Astrocyte (in vitro differentiated cells and primary cell): ENCODE results near the gene NCOA3. TPM values are rescaled to one million over a fixed set of nuclear protein-coding genes. Genes with fewer than 3 reads are reported as not detected.

Source experiments
- DNase-seq: peaks from one replicate; pipeline ENCODE4 v3.0.0-alpha.2; 2010; ENCODE audit warnings: low read depth
- FAIRE-seq: peaks from 2 replicates; lab custom pipeline; 2011; peaks lifted over from hg19 to GRCh38; lab: Jason Lieb, UNC
- H2AFZ ChIP-seq: 2 replicates; pipeline ENCODE4 v1.6.0; 2012; ENCODE audit warnings: low read depth, low read length, inconsistent platforms
- H3K27ac ChIP-seq: 2 replicates; pipeline ENCODE4 v1.5.1; 2011; ENCODE audit warnings: low read depth, low read length, inconsistent platforms
- H3K27me3 ChIP-seq: 2 replicates; pipeline ENCODE4 v1.6.0; 2011; ENCODE audit warnings: low read length, inconsistent platforms; ENCODE audit not compliant: insufficient read depth
- H3K36me3 ChIP-seq: 2 replicates; pipeline ENCODE4 v1.5.1; 2011; ENCODE audit warnings: low read length, inconsistent platforms; ENCODE audit not compliant: insufficient read depth
- H3K4me1 ChIP-seq: 2 replicates; pipeline ENCODE4 v1.5.1; 2011; ENCODE audit warnings: low read length, inconsistent platforms; ENCODE audit not compliant: insufficient read depth
- H3K4me2 ChIP-seq: 2 replicates; pipeline ENCODE4 v1.6.0; 2012; ENCODE audit warnings: low read length, inconsistent platforms
- H3K4me3 ChIP-seq: 2 replicates; pipeline ENCODE4 v1.5.1; 2011; ENCODE audit warnings: low read depth, mild to moderate bottlenecking, low read length, inconsistent platforms; ENCODE audit not compliant: insufficient read depth
- H3K79me2 ChIP-seq: 2 replicates; pipeline ENCODE4 v1.6.0; 2012; ENCODE audit warnings: mild to moderate bottlenecking, low read length, inconsistent platforms; ENCODE audit not compliant: insufficient read depth
- H3K9ac ChIP-seq: 2 replicates; pipeline ENCODE4 v1.6.0; 2012; ENCODE audit warnings: mild to moderate bottlenecking, low read length, inconsistent platforms
- H3K9me3 ChIP-seq: 2 replicates; pipeline ENCODE4 v1.5.1; 2012; ENCODE audit warnings: low read depth, mild to moderate bottlenecking, low read length, inconsistent platforms; ENCODE audit not compliant: insufficient read depth
- H4K20me1 ChIP-seq: 2 replicates; pipeline ENCODE4 v1.6.0; 2012; ENCODE audit warnings: low read length, inconsistent platforms; ENCODE audit not compliant: insufficient read depth
- H3K27ac Mint-ChIP-seq: one replicate; pipeline ENCODE4 v1.8.0; 2021; ENCODE audit warnings: mild to moderate bottlenecking, mixed read lengths; ENCODE audit not compliant: unreplicated experiment
- H3K27me3 Mint-ChIP-seq: one replicate; pipeline ENCODE4 v1.8.0; 2021; ENCODE audit warnings: low read depth, mixed read lengths; ENCODE audit not compliant: unreplicated experiment
- H3K36me3 Mint-ChIP-seq: one replicate; pipeline ENCODE4 v1.8.0; 2021; ENCODE audit warnings: low read depth, mixed read lengths; ENCODE audit not compliant: unreplicated experiment
- H3K4me1 Mint-ChIP-seq: one replicate; pipeline ENCODE4 v1.8.0; 2021; ENCODE audit warnings: low read depth, mixed read lengths; ENCODE audit not compliant: unreplicated experiment
- H3K4me3 Mint-ChIP-seq: one replicate; pipeline ENCODE4 v1.8.0; 2021; ENCODE audit warnings: mild to moderate bottlenecking, moderate library complexity, mixed read lengths; ENCODE audit not compliant: unreplicated experiment
- H3K9me3 Mint-ChIP-seq: one replicate; pipeline ENCODE4 v1.8.0; 2021; ENCODE audit warnings: mild to moderate bottlenecking, mixed read lengths; ENCODE audit not compliant: unreplicated experiment
- CTCF ChIP-seq: IDR thresholded peaks from 2 replicates; pipeline ENCODE4 v1.5.1; 2011; ENCODE audit warnings: low read depth, mild to moderate bottlenecking, inconsistent platforms, low read length, moderate library complexity; ENCODE audit not compliant: insufficient read depth
- EZH2 ChIP-seq: IDR thresholded peaks from 2 replicates; pipeline ENCODE4 v1.6.1; 2012; ENCODE audit warnings: mild to moderate bottlenecking, low read length, inconsistent platforms; ENCODE audit not compliant: insufficient read depth
- total RNA-seq: library from RNA; stranded (reverse); gene quantifications from 2 replicates; pipeline ENCODE4 v1.2.1, GENCODE V29; 2021

The NCOA3 gene
- total RNA-seq, 1 donor from 2014 or later = 30.5 TPM

- H3K4me2 ChIP-seq = no peak overlapping the region
- peaks cover 8% of the 10 kb centered on the region for H3K27me3 ChIP-seq
- TF ChIP-seq EZH2 (no peak), CTCF (no peak)
- Mint-ChIP-seq H3K36me3 (no peaks in the 10 kb centered on the region), H3K9me3 (no peaks in the 10 kb centered on the region), H3K4me3 (no peak overlapping the region), H3K27me3 (no peaks in the 10 kb centered on the region), H3K27ac (no peak overlapping the region), H3K4me1 (no peaks in the 10 kb centered on the region)
- no peak for DNase-seq
- no peaks in the 10 kb centered on the region for H3K36me3 ChIP-seq
- no peaks in the 10 kb centered on the region for H3K79me2 ChIP-seq
- H3K9ac ChIP-seq = no peak overlapping the region
- no peak overlapping the region for H3K4me3 ChIP-seq
- no peak overlapping the region for H2AFZ ChIP-seq
- no peak overlapping the region for H3K27ac ChIP-seq
- no peaks in the 10 kb centered on the region for H3K4me1 ChIP-seq
- FAIRE-seq = no peak
- no peaks in the 10 kb centered on the region for H4K20me1 ChIP-seq
- H3K9me3 ChIP-seq = no peaks in the 10 kb centered on the region
These were observed 22.2 kb upstream of the NCOA3 start for GRCh38 chr20:47479506-47479905.

DNA sequence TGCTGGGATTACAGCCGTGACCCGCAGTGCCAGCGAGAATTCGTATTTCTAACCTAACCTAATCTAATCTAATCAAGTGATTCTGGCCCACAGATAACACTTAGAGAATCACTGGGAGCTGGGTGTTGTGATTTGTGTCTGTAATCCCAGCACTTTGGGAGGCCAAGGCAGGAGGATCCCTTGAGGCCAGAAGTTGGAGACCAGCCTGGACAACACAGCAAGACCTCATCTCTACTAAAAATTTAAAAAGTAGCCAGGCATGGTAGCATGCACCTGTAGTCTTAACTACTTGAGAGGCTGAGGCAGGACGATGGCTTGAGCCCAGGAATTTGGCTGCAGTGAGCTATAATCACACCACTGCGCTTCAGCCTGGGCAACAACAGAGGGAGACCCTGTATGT is 21.4 kb upstream of the NCOA3 start:
- Mint-ChIP-seq H3K9me3 (no peaks in the 10 kb centered on the region), H3K4me1 (no peaks in the 10 kb centered on the region), H3K4me3 (no peak overlapping the region), H3K36me3 (no peaks in the 10 kb centered on the region), H3K27ac (no peak overlapping the region), H3K27me3 (no peaks in the 10 kb centered on the region)
- Histone ChIP-seq H2AFZ (no peak overlapping the region), H3K9me3 (no peaks in the 10 kb centered on the region), H3K36me3 (no peaks in the 10 kb centered on the region), H3K4me3 (no peak overlapping the region), H4K20me1 (no peaks in the 10 kb centered on the region), H3K79me2 (no peaks in the 10 kb centered on the region), H3K9ac (no peak overlapping the region), H3K4me1 (no peaks in the 10 kb centered on the region), H3K27me3 (peaks cover 8% of the 10 kb centered on the region), H3K27ac (no peak overlapping the region), H3K4me2 (no peak overlapping the region)
- DNase-seq (no peak), FAIRE-seq (no peak)
- no peak for TF ChIP-seq EZH2
- no peak for TF ChIP-seq CTCF

- Histone ChIP-seq H3K36me3 (no peaks in the 10 kb centered on the region), H3K9me3 (no peaks in the 10 kb centered on the region), H3K79me2 (no peaks in the 10 kb centered on the region), H3K27me3 (peaks cover 8% of the 10 kb centered on the region), H4K20me1 (no peaks in the 10 kb centered on the region), H3K4me3 (no peak overlapping the region), H3K9ac (no peak overlapping the region), H2AFZ (no peak overlapping the region), H3K27ac (no peak overlapping the region), H3K4me2 (no peak overlapping the region), H3K4me1 (no peaks in the 10 kb centered on the region)
- Mint-ChIP-seq H3K27me3 (no peaks in the 10 kb centered on the region), H3K27ac (no peak overlapping the region), H3K4me1 (no peaks in the 10 kb centered on the region), H3K4me3 (no peak overlapping the region), H3K36me3 (no peaks in the 10 kb centered on the region), H3K9me3 (no peaks in the 10 kb centered on the region)
- DNase-seq (no peak), FAIRE-seq (no peak)
- no peak for TF ChIP-seq CTCF
- no peak for TF ChIP-seq EZH2
These were observed 21.0 kb upstream of the NCOA3 start for GRCh38 chr20:47480705-47481104.
